ENCODE data around the gene CCNE1.

DNA sequence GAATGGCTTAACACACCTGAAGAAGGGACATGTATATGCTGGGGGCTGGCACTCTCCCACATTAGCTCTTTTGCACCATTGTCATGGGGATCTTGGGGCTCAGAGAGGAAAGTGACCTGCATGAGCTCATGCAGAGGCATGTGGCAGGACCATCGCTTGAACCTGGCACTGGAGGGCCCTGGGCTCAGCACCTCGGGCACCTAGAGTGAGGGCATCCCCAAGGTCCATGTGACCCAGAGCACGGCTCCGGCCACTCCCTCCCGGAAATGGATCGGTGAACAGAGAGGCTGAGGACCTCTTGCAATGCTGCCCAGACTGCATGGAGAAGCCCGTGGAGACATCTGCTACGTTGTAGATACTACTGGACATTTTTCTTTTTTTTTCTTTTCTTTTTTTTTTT, 38.6 kb upstream of the CCNE1 start:
- TF ChIP-seq EZH2 (IDR thresholded peaks at IDR 0.05; ENCODE audit: borderline replicate concordance, low read depth, low read length, poor library complexity, severe bottlenecking): no peak
- TF ChIP-seq CTCF (conservative IDR thresholded peaks at IDR 0.05; ENCODE audit: low read depth, low read length): no peak

Measured in A673 (cell line).